GM19023 (cell line): ENCODE data around the gene FCSK.
"Not testable (repeated sequence)": the region's sequence is repeated elsewhere in the genome, so short reads cannot be mapped to it uniquely, and the experiment has no call there.

Experiments
- ATAC-seq: cut with Tn5 transposase; IDR thresholded peaks from one replicate; pipeline ENCODE4 v1.9.1; 2021; ENCODE audit warnings: mild to moderate bottlenecking, moderate library complexity; ENCODE audit not compliant: unreplicated experiment

The FCSK gene

DNA sequence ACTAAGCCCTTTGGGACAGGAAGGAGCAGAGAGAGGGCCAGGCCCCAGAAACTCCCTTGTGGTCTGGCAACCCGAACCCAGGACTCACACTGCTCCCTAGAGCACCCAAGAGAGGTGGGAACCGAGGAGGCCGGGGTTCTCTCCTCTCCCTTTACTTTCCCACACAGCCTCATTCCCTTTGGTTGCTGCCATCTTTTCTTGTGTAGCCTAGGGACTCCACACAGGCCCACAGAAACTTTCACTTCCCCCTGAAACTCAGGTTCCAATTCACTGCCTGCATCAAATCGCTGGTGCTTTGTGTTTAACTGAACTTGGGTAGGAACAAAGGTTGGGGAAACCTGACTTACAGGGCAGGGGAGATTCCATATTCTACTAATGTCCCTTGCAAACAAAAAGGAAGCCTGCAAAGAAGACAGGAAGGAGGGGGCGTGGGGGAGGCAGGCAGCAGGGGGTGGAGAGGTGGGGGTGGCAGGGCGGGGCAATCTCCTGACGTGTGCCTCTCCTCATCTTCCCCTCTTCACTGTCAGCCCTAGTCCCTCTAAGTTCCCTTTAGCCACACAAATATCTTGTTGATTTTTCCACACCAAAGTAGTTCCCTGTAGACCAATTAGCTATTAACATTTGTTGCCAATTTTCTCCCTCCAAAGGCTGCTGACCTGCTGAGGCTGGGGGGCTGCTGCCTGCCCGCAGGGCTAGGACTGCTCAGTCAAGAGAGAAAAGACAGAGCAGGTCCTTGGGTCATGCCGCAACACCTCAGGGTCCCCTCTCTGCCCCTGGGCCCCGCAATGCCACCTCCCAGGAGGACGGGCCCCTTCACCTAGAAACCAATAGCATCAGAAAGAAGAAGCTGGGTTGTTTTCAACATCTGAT lies 23.5 kb upstream of the FCSK start:
- ATAC-seq, result peak; percentile 38

DNA sequence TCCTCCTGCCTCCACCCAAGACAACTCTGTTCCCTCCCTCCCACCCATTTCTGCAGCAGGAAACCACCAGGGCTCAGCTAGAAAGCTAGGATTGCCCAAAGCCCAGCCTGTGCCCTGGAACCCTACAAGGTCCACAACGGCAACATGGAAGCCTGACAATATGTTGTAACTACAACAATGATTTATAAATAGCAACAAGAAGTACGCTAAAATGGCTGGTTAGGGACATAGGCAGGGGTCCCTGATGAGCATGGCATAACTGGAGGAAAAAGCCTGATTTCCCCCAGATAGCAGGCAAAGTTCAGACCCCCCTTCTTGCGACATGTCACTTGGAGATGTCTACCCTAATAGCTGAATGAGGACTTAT lies 22.1 kb upstream of the FCSK start:
- ATAC-seq, result no peak

DNA sequence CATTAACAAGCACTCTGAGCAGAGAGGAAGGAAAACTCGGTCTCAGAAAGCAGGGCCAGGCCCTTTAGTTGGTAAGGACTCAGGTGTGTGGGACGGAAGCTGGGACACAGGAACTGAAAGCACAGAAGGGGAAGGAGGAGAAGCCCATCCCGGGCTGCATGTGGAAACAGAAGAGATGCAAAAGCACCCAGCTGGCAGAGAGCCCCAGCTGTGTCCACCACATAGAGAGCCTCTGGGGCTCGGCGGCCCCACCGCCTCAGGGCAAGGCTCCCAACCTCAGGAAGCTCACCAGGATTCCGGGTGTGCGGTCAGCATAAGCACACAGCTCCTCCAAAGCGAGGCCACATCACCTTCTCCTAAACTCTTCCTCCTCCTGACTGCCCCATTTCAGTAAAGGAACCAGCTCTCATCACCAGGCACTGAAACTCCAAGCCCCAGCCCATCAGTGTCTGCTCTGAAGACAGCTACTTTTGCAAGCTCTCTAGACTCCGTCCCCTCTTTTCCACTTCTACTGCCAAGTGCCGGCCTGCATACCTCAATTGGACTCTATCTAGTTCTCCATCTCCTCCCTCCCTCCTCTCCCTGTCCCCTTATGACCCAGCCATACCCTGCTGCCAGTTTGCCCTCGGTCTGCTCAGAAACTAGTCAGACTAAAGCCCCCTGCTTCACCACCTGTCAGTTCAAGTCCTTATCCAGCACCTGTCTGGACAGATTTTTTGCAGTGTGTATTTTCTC lies 21.5 kb upstream of the FCSK start:
- no peak for ATAC-seq

DNA sequence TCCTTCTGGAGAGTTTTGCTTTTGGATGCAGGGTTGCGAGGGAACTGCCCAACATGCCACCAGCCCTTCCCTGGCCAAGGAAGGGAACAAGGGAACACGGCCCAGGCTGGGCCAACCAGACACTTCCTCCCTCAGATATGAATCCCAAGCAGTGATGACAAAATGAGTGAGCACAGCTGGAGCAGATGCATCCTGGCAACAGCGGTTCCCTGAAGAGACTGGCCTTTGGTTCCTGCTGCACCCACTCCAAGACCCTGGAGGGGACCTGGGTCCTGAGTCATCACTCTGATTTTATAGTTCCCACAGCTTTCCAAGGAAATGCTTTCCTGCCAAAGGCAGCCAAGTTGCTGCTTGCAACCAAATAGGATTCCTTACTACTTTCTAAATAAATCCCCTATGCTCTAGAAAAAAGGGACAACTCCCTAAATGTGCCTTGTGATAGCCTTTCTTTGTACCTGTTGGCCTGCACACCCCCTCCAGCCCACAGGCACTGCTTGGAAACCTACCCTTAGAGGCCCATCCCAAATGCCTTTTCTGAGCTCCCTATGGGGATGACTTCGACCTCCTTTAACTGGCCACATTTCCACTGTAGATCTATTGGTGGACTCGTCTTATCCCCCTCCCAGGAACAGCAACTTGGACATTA lies 20.8 kb upstream of the FCSK start:
- no peak for ATAC-seq

- ATAC-seq, result no peak
Observed at GRCh38 chr16:70434484-70435260, 19.7 kb upstream of the FCSK start.

GRCh38 chr16:70437017-70437581 lies 17.3 kb upstream of the FCSK start:
- no peak for ATAC-seq

DNA sequence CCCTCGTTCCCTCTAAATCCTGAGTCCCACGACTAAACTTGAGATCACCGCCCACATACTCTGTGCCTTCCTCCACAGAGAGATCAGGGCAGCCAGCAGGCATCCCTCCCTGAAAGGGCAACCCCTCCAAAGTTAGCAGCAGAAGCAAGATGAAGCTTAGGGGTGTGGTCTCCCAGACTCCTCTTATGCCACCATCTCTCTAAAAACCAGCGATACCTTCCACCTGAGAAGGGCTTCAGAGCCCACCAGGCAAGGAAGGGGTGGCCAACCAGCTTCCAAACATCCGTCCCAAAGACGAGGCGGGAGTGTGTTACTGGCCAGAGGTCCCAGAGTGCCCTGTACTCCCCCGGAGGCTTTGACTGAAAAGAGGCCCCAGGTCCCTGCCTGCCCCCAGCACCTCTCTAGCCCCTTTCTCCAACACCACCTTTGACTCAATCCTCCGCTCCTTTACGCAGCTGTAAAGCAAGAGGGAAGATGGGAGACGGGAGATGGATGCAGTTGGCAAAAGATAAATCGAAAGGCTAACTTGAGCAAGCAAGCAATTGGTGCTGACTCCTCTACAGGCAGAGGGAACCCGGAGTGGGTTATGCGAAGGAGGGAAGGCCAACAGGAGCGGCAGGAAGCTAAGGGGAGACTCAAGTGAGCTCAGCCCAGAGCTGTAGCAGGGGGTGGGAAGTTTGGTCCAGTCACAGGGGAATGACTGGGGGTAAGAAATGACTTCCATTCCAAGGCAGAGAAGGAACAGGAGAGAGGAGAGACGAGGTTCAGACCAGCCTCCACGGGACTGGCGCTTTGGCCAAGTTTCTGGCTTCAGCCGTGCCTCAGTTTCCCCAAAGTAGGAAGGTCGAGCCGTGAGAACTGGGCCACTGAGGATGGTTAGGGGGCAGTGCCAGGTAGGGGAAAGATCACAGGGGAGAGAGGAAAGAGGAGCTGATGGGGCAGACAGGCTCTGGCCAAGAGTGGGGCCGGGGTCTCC lies 16.5 kb upstream of the FCSK start:
- ATAC-seq, result no peak

DNA sequence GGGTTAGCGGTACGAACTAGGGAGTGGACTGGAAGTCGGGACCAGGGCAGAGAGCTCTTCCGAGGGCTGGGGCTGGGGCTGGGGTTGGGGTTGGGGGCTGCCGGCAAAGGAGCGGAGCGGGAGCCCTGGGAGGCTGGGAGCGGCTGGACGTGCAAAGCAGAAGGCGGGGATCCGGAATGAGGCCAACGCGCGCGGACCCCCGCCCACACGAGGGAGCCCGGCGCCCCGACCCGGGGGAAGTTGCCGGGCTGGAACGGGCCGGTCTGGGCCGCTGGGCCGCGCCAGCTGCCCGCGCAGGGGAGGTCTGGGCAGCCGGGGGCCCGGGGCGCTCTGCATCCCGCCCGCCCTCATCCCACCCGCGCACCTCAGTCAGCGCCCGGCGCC lies 15.8 kb upstream of the FCSK start:
- no peak for ATAC-seq

GRCh38 chr16:70438969-70439862 lies 15.2 kb upstream of the FCSK start, which contains the start of gene ST3GAL2:
Gene ST3GAL2 (minus strand): TSS chr16:70439100. CDS start chr16:70398530, 40,570 bp downstream.
- ATAC-seq, result peak; percentile 86

- no peak for ATAC-seq
Observed at GRCh38 chr16:70440009-70440692, 14.2 kb upstream of the FCSK start.

- ATAC-seq, result no peak
Observed at GRCh38 chr16:70441406-70441990, 12.9 kb upstream of the FCSK start.

- ATAC-seq, result no peak
Observed at GRCh38 chr16:70442344-70442743, 12.1 kb upstream of the FCSK start.

GRCh38 chr16:70444249-70445063 lies 9.9 kb upstream of the FCSK start:
- ATAC-seq, result no peak

DNA sequence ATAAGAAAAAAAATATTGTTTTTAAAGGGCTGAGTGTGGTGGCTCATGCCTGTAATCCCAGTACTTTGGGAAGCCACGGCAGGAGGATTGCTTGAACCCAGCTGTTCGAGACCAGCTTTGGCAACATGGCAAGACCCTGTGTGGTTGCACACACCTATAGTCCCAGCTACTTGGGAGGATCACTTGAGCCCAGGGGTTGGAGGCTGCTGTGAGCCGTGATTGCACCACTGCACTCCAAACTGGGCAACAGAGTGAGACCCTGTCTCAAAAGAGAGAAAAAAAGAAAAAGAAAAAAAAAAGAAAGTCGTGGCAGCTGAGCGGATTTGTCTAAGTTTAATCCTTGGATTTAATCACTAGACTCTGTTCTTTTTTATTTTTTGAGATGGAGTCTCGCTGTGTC lies 6.3 kb upstream of the FCSK start:
- ATAC-seq, result no peak

DNA sequence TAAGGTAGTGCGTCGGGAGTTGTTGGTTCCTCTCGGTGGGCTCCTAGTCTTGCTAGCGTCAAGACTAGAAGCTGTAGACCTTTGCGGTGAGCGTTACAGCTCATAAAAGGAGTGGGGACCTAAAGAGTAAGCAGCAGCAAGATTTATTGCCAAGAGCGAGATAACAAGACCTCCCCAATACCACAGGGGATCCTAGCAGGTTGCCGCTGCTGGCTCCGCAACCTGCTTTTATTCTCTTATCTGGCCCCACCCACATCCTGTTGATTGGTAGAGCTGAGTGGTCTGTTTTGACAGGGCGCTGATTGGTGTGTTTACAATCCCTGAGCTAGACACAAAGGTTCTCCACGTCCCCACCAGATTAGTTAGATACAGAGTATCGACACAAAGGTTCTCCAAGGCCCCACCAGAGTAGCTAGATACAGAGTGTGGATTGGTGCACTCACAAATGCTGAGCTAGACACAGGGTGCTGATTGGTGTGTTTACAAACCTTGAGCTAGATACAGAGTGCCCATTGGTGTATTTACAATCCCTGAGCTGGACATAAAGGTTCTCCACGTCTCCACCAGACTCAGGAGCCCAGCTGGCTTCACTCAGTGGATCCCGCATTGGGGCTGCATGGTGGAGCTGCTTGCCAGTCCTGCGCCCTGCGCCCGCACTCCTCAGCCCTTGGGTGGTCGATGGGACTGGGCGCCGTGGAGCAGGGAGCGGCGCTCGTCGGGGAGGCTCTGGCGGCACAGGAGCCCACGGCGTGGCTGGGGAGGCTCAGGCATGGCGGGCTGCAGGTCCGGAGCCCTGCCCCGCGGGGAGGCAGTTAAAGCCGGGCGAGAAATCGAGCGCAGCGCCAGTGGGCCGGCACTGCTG lies 4.0 kb upstream of the FCSK start:
- not testable (repeated sequence) for ATAC-seq

DNA sequence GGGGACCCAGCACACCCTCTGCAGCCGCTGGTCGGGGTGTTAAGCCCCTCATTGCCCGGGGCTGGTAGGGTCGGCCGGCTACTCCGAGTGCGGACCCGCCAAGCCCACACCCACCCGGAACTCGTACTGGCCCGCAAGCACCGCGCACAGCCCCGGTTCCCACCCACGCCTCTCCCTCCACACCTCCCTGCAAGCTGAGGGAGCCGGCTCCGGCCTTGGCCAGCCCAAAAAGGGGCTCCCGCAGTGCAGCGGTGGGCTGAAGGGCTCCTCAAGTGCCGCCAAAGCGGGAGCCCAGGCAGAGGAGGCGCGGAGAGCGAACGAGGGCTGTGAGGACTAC lies 3.4 kb upstream of the FCSK start:
- ATAC-seq, result not testable (repeated sequence)
